Measurements from ENCODE around the gene PODN. TPM values are rescaled to one million over a fixed set of nuclear protein-coding genes. Genes with fewer than 3 reads are reported as not detected.

Gene PODN
- total RNA-seq, 1 experiment from 2014 or later: not detected

DNA sequence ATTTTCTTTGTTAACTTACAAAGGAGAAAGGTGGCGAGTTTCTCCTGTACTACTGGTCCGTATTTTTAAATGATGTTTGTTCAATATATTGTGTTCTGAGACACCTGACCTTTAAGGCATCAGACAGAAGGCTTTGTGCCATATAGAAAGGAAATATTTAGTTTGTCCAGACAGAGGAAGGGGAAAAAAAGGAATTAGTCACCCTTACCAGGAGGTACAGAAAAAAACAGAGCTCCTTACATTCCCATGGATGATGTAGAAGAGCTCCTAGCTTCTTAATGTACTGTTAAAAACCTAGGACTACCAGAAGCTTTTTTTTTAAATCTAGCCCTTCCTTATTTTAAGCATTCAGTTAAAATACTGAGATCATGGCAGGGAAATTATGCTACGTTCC is 12.4 kb upstream of the PODN start:
- no peaks in the 10 kb centered on the region for H3K27me3 Mint-ChIP-seq (ENCODE audit: insufficient read depth, unreplicated experiment)
- no peak overlapping the region for H3K4me3 Mint-ChIP-seq (ENCODE audit: unreplicated experiment)
- ChIA-PET CTCF (no interaction called here), POLR2A (interaction anchor here (1.2 kb wide), 1 partner anchor 34 kb away, joined by 5 read pairs; no protein-coding TSS in a partner anchor)
- H3K9me3 Mint-ChIP-seq (ENCODE audit: unreplicated experiment): no peaks in the 10 kb centered on the region
- no peaks in the 10 kb centered on the region for H3K4me1 Mint-ChIP-seq (ENCODE audit: insufficient read depth, unreplicated experiment)
- BruUV-seq (replicated peaks): no TSS peak
- intact Hi-C loops (cut with micrococcal nuclease): no loop called here
- TF ChIP-seq, protein P1, sequence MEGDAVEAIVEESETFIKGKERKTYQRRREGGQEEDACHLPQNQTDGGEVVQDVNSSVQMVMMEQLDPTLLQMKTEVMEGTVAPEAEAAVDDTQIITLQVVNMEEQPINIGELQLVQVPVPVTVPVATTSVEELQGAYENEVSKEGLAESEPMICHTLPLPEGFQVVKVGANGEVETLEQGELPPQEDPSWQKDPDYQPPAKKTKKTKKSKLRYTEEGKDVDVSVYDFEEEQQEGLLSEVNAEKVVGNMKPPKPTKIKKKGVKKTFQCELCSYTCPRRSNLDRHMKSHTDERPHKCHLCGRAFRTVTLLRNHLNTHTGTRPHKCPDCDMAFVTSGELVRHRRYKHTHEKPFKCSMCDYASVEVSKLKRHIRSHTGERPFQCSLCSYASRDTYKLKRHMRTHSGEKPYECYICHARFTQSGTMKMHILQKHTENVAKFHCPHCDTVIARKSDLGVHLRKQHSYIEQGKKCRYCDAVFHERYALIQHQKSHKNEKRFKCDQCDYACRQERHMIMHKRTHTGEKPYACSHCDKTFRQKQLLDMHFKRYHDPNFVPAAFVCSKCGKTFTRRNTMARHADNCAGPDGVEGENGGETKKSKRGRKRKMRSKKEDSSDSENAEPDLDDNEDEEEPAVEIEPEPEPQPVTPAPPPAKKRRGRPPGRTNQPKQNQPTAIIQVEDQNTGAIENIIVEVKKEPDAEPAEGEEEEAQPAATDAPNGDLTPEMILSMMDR (IDR thresholded peaks at IDR 0.05; ENCODE audit: unreplicated experiment): no peak
- H3K27ac Mint-ChIP-seq (ENCODE audit: low read depth, unreplicated experiment): no peak overlapping the region
- peaks cover 35% of the 10 kb centered on the region for H3K36me3 Mint-ChIP-seq (ENCODE audit: insufficient read depth, unreplicated experiment)
- DNase-seq (ENCODE audit: unreplicated experiment): no peak

DNA sequence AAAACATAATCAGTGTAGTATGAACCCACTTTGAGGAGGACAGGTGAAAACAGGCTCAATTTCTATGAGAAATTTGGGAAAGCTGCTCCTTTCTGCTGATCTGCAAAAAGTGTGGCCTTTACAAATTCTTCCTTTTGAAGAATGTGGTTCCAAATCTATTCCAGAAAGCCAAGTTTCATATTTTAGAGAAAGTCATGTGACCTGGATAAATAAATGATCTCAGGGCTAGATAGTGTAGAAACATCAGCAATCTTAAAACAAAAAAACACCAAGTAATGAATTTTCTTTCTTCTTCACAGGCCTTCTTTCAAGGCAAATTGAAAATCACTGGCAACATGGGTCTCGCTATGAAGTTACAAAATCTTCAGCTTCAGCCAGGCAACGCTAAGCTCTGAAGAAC is 11.7 kb upstream of the PODN start:
- DNase-seq (ENCODE audit: unreplicated experiment): no peak
- Mint-ChIP-seq H3K9me3 (ENCODE audit: unreplicated experiment) (no peaks in the 10 kb centered on the region), H3K4me1 (ENCODE audit: insufficient read depth, unreplicated experiment) (no peaks in the 10 kb centered on the region), H3K27me3 (ENCODE audit: insufficient read depth, unreplicated experiment) (no peaks in the 10 kb centered on the region), H3K27ac (ENCODE audit: low read depth, unreplicated experiment) (no peak overlapping the region), H3K4me3 (ENCODE audit: unreplicated experiment) (no peak overlapping the region), H3K36me3 (ENCODE audit: insufficient read depth, unreplicated experiment) (peaks cover 36% of the 10 kb centered on the region)
- BruUV-seq (replicated peaks): no TSS peak
- TF ChIP-seq, protein P1 (IDR thresholded peaks at IDR 0.05; ENCODE audit: unreplicated experiment): no peak
- CTCF ChIA-PET: interaction anchor here (0.9 to 1.2 kb wide), 2 partner anchors 9 to 136 kb away, joined by 3 to 4 read pairs; no protein-coding TSS in a partner anchor
- intact Hi-C loops (cut with micrococcal nuclease): no loop called here
- POLR2A ChIA-PET: no interaction called here

DNA sequence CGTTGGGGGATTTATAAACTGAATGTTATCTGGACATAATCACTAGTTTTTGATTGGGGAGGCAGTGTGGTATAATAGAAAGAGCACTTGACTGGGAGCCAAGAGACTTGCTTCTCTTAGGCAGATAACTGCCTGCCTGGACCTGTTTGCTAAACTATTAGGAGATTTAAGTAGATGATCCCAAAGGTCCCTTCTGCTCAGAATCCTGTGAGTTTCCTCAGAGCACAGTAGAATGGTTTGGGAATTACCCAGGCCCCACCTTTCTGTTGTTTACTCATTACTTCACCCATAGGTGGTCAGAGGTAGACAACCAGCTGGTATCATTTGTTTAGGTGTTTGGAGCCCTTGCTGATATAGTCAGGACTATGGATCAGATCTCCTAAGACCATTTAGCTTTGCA is 10.3 kb upstream of the PODN start:
- Mint-ChIP-seq H3K9me3 (ENCODE audit: unreplicated experiment) (no peaks in the 10 kb centered on the region), H3K36me3 (ENCODE audit: insufficient read depth, unreplicated experiment) (peaks cover 32% of the 10 kb centered on the region), H3K27me3 (ENCODE audit: insufficient read depth, unreplicated experiment) (no peaks in the 10 kb centered on the region), H3K27ac (ENCODE audit: low read depth, unreplicated experiment) (no peak overlapping the region), H3K4me1 (ENCODE audit: insufficient read depth, unreplicated experiment) (no peaks in the 10 kb centered on the region), H3K4me3 (ENCODE audit: unreplicated experiment) (no peak overlapping the region)
- BruUV-seq (replicated peaks): no TSS peak
- TF ChIP-seq, protein P1 (IDR thresholded peaks at IDR 0.05; ENCODE audit: unreplicated experiment): no peak
- DNase-seq (ENCODE audit: unreplicated experiment): no peak
- CTCF ChIA-PET: interaction anchor here (0.9 kb wide), 1 partner anchor 129 kb away, joined by 4 read pairs; no protein-coding TSS in a partner anchor
- intact Hi-C loops (cut with micrococcal nuclease): no loop called here
- POLR2A ChIA-PET: interaction anchor here (0.7 kb wide), 1 partner anchor 96 kb away, joined by 3 read pairs; no protein-coding TSS in a partner anchor

DNA sequence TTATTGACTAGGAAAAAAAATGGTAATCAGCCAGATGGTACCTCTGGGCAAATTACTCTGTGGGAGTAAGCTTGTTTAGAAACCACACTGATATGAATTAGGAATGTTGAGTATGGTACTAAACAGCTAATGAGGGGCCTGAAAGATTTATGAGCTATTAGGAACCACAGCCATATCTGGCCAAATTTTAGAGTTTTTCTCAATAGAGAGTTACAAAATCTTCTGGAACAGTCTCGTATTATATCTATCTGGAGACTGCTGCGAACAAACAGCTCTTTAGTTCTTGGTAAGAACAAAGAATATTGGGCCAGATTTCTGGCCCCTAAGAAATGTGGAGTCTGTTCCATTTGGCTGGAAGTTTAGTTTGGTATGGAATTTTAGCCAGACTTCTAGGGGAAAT is 4.9 kb upstream of the PODN start:
- CTCF ChIA-PET: no interaction called here
- BruUV-seq (replicated peaks): no TSS peak
- peaks cover 10% of the 10 kb centered on the region for H3K36me3 Mint-ChIP-seq (ENCODE audit: insufficient read depth, unreplicated experiment)

More for the DNA sequence above, 4.9 kb upstream of the PODN start:
- no peak overlapping the region for H3K27ac Mint-ChIP-seq (ENCODE audit: low read depth, unreplicated experiment)
- no peak for DNase-seq (ENCODE audit: unreplicated experiment)
- intact Hi-C loops (cut with micrococcal nuclease): no loop called here
- no peaks in the 10 kb centered on the region for H3K4me1 Mint-ChIP-seq (ENCODE audit: insufficient read depth, unreplicated experiment)
- no peaks in the 10 kb centered on the region for H3K9me3 Mint-ChIP-seq (ENCODE audit: unreplicated experiment)
- H3K4me3 Mint-ChIP-seq (ENCODE audit: unreplicated experiment): no peak overlapping the region
- POLR2A ChIA-PET: interaction anchor here (0.6 to 1.3 kb wide), 2 partner anchors 11 to 42 kb away, joined by 3 to 4 read pairs; no protein-coding TSS in a partner anchor
- TF ChIP-seq, protein P1 (IDR thresholded peaks at IDR 0.05; ENCODE audit: unreplicated experiment): no peak
- peaks cover 20% of the 10 kb centered on the region for H3K27me3 Mint-ChIP-seq (ENCODE audit: insufficient read depth, unreplicated experiment)
